ENCODE data around the gene RABAC1. TPM values are rescaled to one million over a fixed set of nuclear protein-coding genes. Genes with fewer than 3 reads are reported as not detected.

Gene RABAC1
- total RNA-seq, 6 experiments from 2014 or later, result 53.6 to 124 (median 75.8) TPM

GRCh38 chr19:41913538-41914423 is 45.3 kb downstream of the RABAC1 start:
- H3K27me3 ChIP-seq, result no peaks in the 10 kb centered on the region
- H3K36me3 ChIP-seq, result no peaks in the 10 kb centered on the region
- intact Hi-C loops (cut with DNase I), result no loop called here
- no peak overlapping the region for H3K4me3 ChIP-seq
- TF ChIP-seq CTCF (IDR thresholded peaks at IDR 0.05) (no peak), POLR2A (IDR thresholded peaks at IDR 0.05) (no peak)
- DNase-seq (no peak), ATAC-seq (no peak)
- no peaks in the 10 kb centered on the region for H3K4me1 ChIP-seq
- no peaks in the 10 kb centered on the region for H3K9me3 ChIP-seq
- H3K27ac ChIP-seq, result no peak overlapping the region
- WGBS (ENCODE audit: insufficient coverage, low coverage, low lambda C conversion rate, missing lambda C conversion rate), result 8% methylated on average over 20 of the region's 21 CpGs

- no peak overlapping the region for H3K4me3 ChIP-seq
- DNase-seq (no peak), ATAC-seq (peak in 3 of 4 donors; percentile 8 to 19 (median 12))
Observed at GRCh38 chr19:41912899-41913537, 46.1 kb downstream of the RABAC1 start.

GRCh38 chr19:41911889-41912731 is 47.0 kb downstream of the RABAC1 start:
- intact Hi-C loops (cut with DNase I), result no loop called here
- Histone ChIP-seq H3K27ac (no peak overlapping the region), H3K27me3 (no peaks in the 10 kb centered on the region), H3K4me1 (no peaks in the 10 kb centered on the region), H3K36me3 (no peaks in the 10 kb centered on the region), H3K9me3 (no peaks in the 10 kb centered on the region), H3K4me3 (no peak overlapping the region)
- ATAC-seq (no peak), DNase-seq (no peak)
- no peak for TF ChIP-seq CTCF (IDR thresholded peaks at IDR 0.05)
- TF ChIP-seq POLR2A (IDR thresholded peaks at IDR 0.05), result no peak
- WGBS (ENCODE audit: insufficient coverage, low coverage, low lambda C conversion rate, missing lambda C conversion rate), result 7% methylated on average over 29 of the region's 29 CpGs

More at GRCh38 chr19:41912899-41913537, 46.1 kb downstream of the RABAC1 start:
- TF ChIP-seq POLR2A (IDR thresholded peaks at IDR 0.05) (no peak), CTCF (IDR thresholded peaks at IDR 0.05) (no peak)
- H3K27me3 ChIP-seq, result no peaks in the 10 kb centered on the region
- WGBS (ENCODE audit: insufficient coverage, low coverage, low lambda C conversion rate, missing lambda C conversion rate), result 1% methylated on average over 39 of the region's 51 CpGs
- no peaks in the 10 kb centered on the region for H3K9me3 ChIP-seq
- intact Hi-C loops (cut with DNase I), result no loop called here
- no peaks in the 10 kb centered on the region for H3K4me1 ChIP-seq
- H3K36me3 ChIP-seq, result no peaks in the 10 kb centered on the region
- H3K27ac ChIP-seq, result no peak overlapping the region

- Histone ChIP-seq H3K27me3 (no peaks in the 10 kb centered on the region), H3K27ac (no peak overlapping the region), H3K4me3 (no peak overlapping the region), H3K36me3 (no peaks in the 10 kb centered on the region), H3K4me1 (no peaks in the 10 kb centered on the region), H3K9me3 (no peaks in the 10 kb centered on the region)
- intact Hi-C loops (cut with DNase I), result no loop called here
- no peak for DNase-seq
- TF ChIP-seq CTCF (IDR thresholded peaks at IDR 0.05), result no peak
- TF ChIP-seq POLR2A (IDR thresholded peaks at IDR 0.05), result no peak
- WGBS (ENCODE audit: insufficient coverage, low coverage, low lambda C conversion rate, missing lambda C conversion rate), result 67% methylated on average over 1 of the region's 13 CpGs
- no peak for ATAC-seq
Observed at GRCh38 chr19:41910992-41911888, 47.9 kb downstream of the RABAC1 start.
